ENCODE measurements around the gene HOXA9. TPM values are rescaled to one million over a fixed set of nuclear protein-coding genes. Genes with fewer than 3 reads are reported as not detected.

Gene HOXA9
- total RNA-seq, 2 experiments from 2014 or later = not detected

- no peaks in the 10 kb centered on the region for H3K9me3 ChIP-seq (ENCODE audit: low read length)
- H3K9me2 ChIP-seq (ENCODE audit: insufficient read depth, low read length) = no peaks in the 10 kb centered on the region
- POLR2A ChIA-PET = interaction anchor here (0.5 kb wide), 1 partner anchor 40 kb away, joined by 5 read pairs; no protein-coding TSS in a partner anchor
- no peaks in the 10 kb centered on the region for H4K20me1 ChIP-seq (ENCODE audit: insufficient read depth, low read length)
- H3K36me3 ChIP-seq (ENCODE audit: insufficient read depth, low read length) = no peaks in the 10 kb centered on the region
- no peak overlapping the region for H3K27ac ChIP-seq (ENCODE audit: low read depth, low read length, poor library complexity, severe bottlenecking)
- no peak for TF ChIP-seq EZH2phosphoT487 (IDR thresholded peaks at IDR 0.05; ENCODE audit: borderline replicate concordance, low read depth, low read length)
- TF ChIP-seq, protein P1, sequence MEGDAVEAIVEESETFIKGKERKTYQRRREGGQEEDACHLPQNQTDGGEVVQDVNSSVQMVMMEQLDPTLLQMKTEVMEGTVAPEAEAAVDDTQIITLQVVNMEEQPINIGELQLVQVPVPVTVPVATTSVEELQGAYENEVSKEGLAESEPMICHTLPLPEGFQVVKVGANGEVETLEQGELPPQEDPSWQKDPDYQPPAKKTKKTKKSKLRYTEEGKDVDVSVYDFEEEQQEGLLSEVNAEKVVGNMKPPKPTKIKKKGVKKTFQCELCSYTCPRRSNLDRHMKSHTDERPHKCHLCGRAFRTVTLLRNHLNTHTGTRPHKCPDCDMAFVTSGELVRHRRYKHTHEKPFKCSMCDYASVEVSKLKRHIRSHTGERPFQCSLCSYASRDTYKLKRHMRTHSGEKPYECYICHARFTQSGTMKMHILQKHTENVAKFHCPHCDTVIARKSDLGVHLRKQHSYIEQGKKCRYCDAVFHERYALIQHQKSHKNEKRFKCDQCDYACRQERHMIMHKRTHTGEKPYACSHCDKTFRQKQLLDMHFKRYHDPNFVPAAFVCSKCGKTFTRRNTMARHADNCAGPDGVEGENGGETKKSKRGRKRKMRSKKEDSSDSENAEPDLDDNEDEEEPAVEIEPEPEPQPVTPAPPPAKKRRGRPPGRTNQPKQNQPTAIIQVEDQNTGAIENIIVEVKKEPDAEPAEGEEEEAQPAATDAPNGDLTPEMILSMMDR (conservative IDR thresholded peaks at IDR 0.05; ENCODE audit: low read length) = no peak
- DNase-seq (ENCODE audit: low spot score) = no peak
- no peak overlapping the region for H3K4me3 ChIP-seq (ENCODE audit: low read depth, low read length, poor library complexity, severe bottlenecking)
- no peak overlapping the region for H3K4me2 ChIP-seq (ENCODE audit: low read length)
- intact Hi-C loops (cut with micrococcal nuclease; ENCODE audit: unreplicated experiment) = no loop called here
- no peaks in the 10 kb centered on the region for H3K4me1 ChIP-seq (ENCODE audit: insufficient read depth, low read length, poor library complexity, severe bottlenecking)
- CTCF ChIA-PET (ENCODE audit: unreplicated experiment) = no interaction called here
- BruUV-seq (replicated peaks) = no TSS peak
- H3K79me2 ChIP-seq (ENCODE audit: insufficient read depth, low read depth, low read length) = no peaks in the 10 kb centered on the region
- no peak overlapping the region for H2AFZ ChIP-seq (ENCODE audit: low read length)
Measured at GRCh38 chr7:27112955-27113949, 52.1 kb downstream of the HOXA9 start.

Small RNA genes lying within 50 kb of the gene (microRNA-seq; reads per million reads assigned to microRNA genes)
- gene MIR196B (ENCODE audit: borderline replicate concordance) = not detected

Small RNA genes lying within 50 kb of the gene (small RNA-seq; reads per million reads assigned to genes)
- gene AC004080.5 (not detected), gene RF02140 (not detected), gene RF02141 (not detected)

Other genes with a start within 250 kb of the HOXA9 start
- 1.6 and 3.0 TPM in 2 replicates for gene HOXA1, start 69.5 kb downstream of the HOXA9 start, total RNA-seq (2014; rRNA removed; shearing (Covaris generic))
- 7.2 and 8.2 TPM in 2 replicates for gene HOXA1, start 69.5 kb downstream of the HOXA9 start, total RNA-seq (2022)
- 0.25 TPM in 1 of 2 replicates, not detected in the other for gene HOXA2, start 62.9 kb downstream of the HOXA9 start, total RNA-seq (2014; rRNA removed; shearing (Covaris generic))
- gene HOXA2, start 62.9 kb downstream of the HOXA9 start, total RNA-seq (2022) = 0.42 TPM in 1 of 2 replicates, not detected in the other
- 0.75 TPM in 1 of 2 replicates, not detected in the other for gene HOXA4, start 34.8 kb downstream of the HOXA9 start, total RNA-seq (2014; rRNA removed; shearing (Covaris generic))
- gene HOXA4, start 34.8 kb downstream of the HOXA9 start, total RNA-seq (2022) = 1.6 and 2.0 TPM in 2 replicates
- gene HOXA5, start 21.9 kb downstream of the HOXA9 start, total RNA-seq (2014; rRNA removed; shearing (Covaris generic)) = 3.4 and 17.5 TPM in 2 replicates
- gene HOXA5, start 21.9 kb downstream of the HOXA9 start, total RNA-seq (2022) = 7.4 and 7.9 TPM in 2 replicates
- 4.1 and 6.7 TPM in 2 replicates for gene HOXA6, start 17.8 kb downstream of the HOXA9 start, total RNA-seq (2014; rRNA removed; shearing (Covaris generic))
- gene HOXA6, start 17.8 kb downstream of the HOXA9 start, total RNA-seq (2022) = 10.2 and 12.0 TPM in 2 replicates
- gene HOXA3, start 13.0 kb downstream of the HOXA9 start, total RNA-seq (2014; rRNA removed; shearing (Covaris generic)) = 0.41 TPM in 1 of 2 replicates, not detected in the other
- 2.6 and 2.7 TPM in 2 replicates for gene HOXA3, start 13.0 kb downstream of the HOXA9 start, total RNA-seq (2022)
- 4.1 and 6.0 TPM in 2 replicates for gene HOXA7, start 8.9 kb downstream of the HOXA9 start, total RNA-seq (2014; rRNA removed; shearing (Covaris generic))
- 0.42 and 1.2 TPM in 2 replicates for gene HOXA7, start 8.9 kb downstream of the HOXA9 start, total RNA-seq (2022)
- not detected in 2 replicates for gene HOXA10, start 8.8 kb upstream of the HOXA9 start, total RNA-seq (2014; rRNA removed; shearing (Covaris generic))
- not detected in 2 replicates for gene HOXA10, start 8.8 kb upstream of the HOXA9 start, total RNA-seq (2022)
- not detected in 2 replicates for gene HOXA11, start 19.7 kb upstream of the HOXA9 start, total RNA-seq (2014; rRNA removed; shearing (Covaris generic))
- gene HOXA11, start 19.7 kb upstream of the HOXA9 start, total RNA-seq (2022) = not detected in 2 replicates
- 0.15 and 0.54 TPM in 2 replicates for gene HOXA13, start 34.6 kb upstream of the HOXA9 start, total RNA-seq (2014; rRNA removed; shearing (Covaris generic))
- 0.18 and 0.32 TPM in 2 replicates for gene HOXA13, start 34.6 kb upstream of the HOXA9 start, total RNA-seq (2022)
- not detected in 2 replicates for gene EVX1, start 77.3 kb upstream of the HOXA9 start, total RNA-seq (2014; rRNA removed; shearing (Covaris generic))
- not detected in 2 replicates for gene EVX1, start 77.3 kb upstream of the HOXA9 start, total RNA-seq (2022)

Data from OCI-LY7 (cell line).